ENCODE measurements around the gene ACSF2. TPM values are rescaled to one million over a fixed set of nuclear protein-coding genes. Genes with fewer than 3 reads are reported as not detected.

The ACSF2 gene
- total and polyA plus RNA-seq, 2 of the 13 experiments (the other 11 are each of a cell fraction or from before 2014, with no cell fraction given), result 87.3 to 109 TPM

- TF ChIP-seq AHDC1 (CRISPR knock-in tag; IDR thresholded peaks at IDR 0.05; ENCODE audit: borderline replicate concordance), result no peak; the same call in 1 of the 2 replicates
- peak; percentile 50; the same call in 1 of the 2 replicates for TF ChIP-seq MYPOP (CRISPR knock-in tag; IDR thresholded peaks at IDR 0.05)
- TF ChIP-seq ZNF264 (CRISPR knock-in tag; IDR thresholded peaks at IDR 0.05), result peak; percentile 70; the same call in 1 of the 2 replicates
- TF ChIP-seq GATAD2A (CRISPR knock-in tag; IDR thresholded peaks at IDR 0.05), result 0 out of 2 replicates have a peak, but pooled peaks have one; percentile 16
- peak; percentile 37; the same call in 1 of the 2 replicates for TF ChIP-seq SALL1 (CRISPR knock-in tag; IDR thresholded peaks at IDR 0.05)
- no peak for TF ChIP-seq ZIK1 (CRISPR knock-in tag; IDR thresholded peaks at IDR 0.05; ENCODE audit: borderline replicate concordance, low read depth)
- TF ChIP-seq ZNF597 (CRISPR knock-in tag; IDR thresholded peaks at IDR 0.05), result no peak
- TF ChIP-seq DPF2 (CRISPR knock-in tag; IDR thresholded peaks at IDR 0.05; ENCODE audit: borderline replicate concordance, low read depth), result no peak
- peak; percentile 34; the same call in 1 of the 2 replicates for TF ChIP-seq BRD4 (CRISPR knock-in tag; IDR thresholded peaks at IDR 0.05)
- no peak for TF ChIP-seq KLF15 (CRISPR knock-in tag; IDR thresholded peaks at IDR 0.05; ENCODE audit: borderline replicate concordance)
- TF ChIP-seq ZNF331 (CRISPR knock-in tag; IDR thresholded peaks at IDR 0.05), result peak; percentile 92
- TF ChIP-seq ZNF546 (CRISPR knock-in tag; conservative IDR thresholded peaks at IDR 0.05), result peak; percentile 84; the same call in 1 of the 2 replicates
- TF ChIP-seq ZNF770 (CRISPR knock-in tag; IDR thresholded peaks at IDR 0.05), result peak; percentile 62; the same call in 1 of the 2 replicates
- no peak for TF ChIP-seq MIER2 (CRISPR knock-in tag; IDR thresholded peaks at IDR 0.05)
- TF ChIP-seq AFF4 (CRISPR knock-in tag; IDR thresholded peaks at IDR 0.05), result peak; percentile 13; the same call in 1 of the 2 replicates
Measured at GRCh38 chr17:50518384-50519023, 92.5 kb downstream of the ACSF2 start (continued).

Data from HepG2 (cell line).